ENCODE results near the gene CAPN3.

The CAPN3 gene

DNA sequence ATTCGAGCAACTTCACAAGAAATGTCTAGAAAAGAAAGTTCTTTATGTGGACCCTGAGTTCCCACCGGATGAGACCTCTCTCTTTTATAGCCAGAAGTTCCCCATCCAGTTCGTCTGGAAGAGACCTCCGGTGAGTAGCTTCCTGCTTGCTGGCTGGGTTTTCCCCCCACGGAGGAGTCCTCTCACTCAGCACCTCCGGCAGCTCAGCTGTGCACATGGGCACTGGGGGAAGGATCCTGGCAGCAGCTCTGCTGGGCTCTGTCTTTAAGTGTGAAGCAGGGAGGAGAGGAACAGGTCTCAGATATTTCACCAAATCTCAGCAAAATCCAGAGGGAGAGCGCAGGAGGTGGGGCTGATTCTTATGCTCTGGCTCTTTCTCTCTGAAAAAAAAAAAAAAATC lies 684 bp downstream of the CAPN3 start:
- DNase-seq, result no peak

DNA sequence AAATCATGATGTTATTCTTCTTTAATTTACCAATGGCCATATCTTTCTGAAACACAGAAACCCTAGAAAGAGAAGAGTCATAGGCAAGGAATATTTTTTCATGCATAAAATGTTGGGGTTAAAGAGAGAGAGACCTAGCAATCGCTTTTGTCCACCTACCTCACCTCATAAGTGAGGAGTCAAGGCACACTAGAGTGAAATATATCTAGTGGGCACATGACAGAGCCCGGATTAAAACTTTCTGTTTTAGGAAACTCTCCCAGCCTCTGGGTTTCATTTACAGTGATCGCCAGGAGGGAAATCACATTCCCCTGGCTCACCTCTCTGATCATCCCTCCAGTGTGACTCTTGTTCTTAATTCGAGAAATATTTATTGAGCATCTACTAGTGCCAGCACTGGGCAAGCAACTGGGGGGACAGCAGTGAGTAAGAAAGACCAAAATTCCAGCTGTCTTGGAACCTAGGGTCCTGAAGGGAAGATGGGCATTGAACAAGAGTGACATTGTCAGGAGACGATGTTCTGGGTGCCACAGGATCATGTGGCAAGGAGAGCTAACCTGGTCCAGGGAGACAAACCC lies 1.3 kb downstream of the CAPN3 start:
- no peak for DNase-seq

DNA sequence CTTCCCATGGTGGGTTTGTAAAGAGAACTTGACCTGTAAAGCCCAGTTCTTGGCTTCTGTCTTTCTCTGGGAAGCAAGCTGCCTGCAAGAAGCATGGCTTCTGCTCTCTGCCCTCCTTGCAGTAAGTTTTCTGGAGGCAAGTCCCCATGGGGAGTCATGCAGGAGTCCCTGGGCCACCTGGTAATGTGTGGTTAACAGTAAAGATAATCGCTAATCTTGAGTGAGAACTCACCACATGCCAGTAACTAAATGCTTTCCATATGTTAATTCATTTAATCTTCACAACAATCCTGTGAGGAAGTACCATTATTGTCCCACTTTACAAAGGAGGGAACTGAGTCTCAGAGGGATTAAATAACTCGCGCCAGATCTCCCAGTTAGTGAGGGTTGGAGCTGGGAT lies 4.2 kb downstream of the CAPN3 start:
- no peak for DNase-seq

DNA sequence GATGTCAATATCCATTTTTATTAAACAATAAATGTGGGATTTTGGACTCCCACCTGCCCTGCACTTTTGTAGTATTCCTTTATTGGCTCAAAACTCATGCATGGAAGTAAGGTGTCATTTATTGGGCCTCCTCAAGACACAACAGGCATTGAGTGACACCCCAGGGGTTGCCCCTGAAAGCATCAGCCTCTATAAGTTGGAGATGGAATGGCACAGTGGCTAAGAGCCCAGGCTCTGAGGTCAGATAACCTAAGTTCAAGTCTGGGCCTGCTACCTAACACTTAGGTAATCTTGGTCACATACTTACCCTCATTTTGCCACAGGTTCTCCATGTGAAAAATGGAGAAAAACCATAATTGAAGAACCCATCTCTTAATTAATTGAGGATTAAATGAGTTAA lies 4.6 kb downstream of the CAPN3 start:
- DNase-seq, result no peak

DNA sequence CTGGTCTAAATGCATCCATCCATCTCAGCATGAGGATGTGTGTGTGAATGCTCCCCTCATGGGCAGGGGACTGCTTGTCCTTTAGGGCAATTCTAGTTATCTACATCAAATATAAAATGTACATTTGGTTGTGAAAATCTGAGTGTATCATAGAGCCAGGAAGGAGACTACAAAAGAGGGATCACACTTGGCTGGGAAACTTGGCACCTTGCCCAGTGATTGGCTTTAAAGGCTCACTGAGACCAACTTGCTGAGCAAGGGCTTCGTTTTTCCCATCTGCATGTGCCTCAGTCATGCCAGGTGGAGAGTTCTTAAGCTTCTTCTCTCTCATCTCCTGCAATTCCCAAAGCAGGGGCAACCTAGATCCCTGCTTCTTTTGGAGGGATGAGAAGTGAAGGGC lies 5.2 kb downstream of the CAPN3 start:
- DNase-seq, result no peak

DNA sequence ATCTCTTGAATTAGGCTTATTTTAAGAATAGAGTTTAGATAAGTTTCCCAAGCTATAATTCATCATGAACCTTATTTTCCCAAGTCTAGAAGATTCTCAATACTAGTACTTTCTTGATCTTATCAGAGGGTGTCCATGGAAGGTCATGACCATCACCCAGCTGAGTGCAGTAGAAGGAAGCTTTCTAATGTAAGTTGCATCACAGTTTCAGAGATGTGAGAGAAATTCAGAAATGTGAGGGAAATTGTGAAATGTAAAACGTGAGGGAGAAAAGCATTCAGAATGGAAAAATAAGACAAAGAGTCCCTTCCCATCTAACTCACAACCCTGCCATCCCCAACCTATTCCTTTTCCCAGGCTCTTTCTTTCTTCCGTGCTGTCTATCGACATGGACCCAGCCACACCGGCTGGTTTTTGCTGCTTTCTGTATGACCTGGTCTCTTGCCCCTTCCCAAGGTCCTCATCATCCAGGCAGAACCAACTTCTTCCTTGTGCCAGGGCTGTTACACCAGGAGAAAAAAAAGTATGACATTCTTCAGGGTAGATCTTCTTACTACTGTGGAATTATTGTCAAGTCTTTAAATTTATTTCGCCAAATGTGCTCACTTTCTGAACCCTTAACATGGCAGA lies 6.7 kb downstream of the CAPN3 start:
- DNase-seq, result no peak

DNA sequence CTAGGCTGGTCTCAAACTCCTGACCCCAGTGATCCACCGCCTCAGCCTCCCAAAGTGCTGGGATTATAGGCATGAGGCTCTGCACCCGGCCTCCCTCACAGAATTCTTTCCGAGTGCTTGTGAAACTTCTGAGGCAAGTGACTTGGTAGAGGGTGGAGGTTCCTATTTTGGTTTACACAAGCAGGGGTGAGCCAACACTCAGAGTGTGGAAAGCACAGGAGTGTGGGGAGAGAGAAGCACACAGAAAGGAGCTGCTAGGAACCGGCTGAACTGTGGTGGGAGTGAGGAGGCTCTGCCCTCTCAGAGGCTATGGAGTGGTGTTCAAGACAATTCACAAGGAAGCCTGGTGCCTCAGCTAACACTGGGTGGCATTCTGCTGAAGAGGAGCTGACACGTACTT lies 7.7 kb downstream of the CAPN3 start:
- no peak for DNase-seq

DNA sequence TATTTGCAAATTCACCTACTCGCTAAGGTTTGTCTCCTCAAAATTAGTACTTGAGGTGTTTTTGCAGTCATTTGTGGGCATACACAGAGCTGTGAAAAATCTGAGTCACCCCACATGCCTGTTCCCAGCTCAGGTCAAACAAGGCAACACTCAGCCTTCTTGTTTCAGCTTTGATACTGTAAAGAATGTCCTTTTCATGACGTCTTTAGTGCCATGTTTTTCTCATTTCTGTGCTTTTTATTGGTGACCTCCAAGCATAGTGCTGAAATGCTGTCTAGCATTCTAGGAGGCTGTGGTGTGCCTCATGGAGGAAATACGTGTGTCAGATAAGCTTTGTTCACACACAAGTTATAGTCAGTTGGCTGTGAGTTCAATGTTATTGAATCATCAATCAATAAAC lies 8.8 kb downstream of the CAPN3 start:
- DNase-seq, result no peak

DNA sequence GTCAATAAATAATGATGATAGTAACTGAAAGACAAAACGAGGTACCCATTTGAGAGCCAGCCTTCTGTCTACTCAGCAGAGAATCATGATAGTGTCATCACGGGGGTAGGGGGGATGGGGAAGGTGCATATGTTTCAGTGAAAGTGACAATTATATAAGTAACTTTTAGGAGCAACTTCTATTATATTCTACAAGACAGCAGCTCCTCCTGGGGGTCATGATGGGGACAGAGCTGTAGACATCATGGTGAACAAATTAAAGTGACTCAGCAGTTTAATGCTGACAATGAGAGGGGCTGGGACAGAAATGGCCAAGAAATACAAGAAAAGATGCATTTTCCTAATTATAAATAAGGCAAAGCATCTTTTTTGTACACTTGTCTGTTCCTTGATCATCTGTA lies 11.8 kb downstream of the CAPN3 start:
- no peak for DNase-seq

DNA sequence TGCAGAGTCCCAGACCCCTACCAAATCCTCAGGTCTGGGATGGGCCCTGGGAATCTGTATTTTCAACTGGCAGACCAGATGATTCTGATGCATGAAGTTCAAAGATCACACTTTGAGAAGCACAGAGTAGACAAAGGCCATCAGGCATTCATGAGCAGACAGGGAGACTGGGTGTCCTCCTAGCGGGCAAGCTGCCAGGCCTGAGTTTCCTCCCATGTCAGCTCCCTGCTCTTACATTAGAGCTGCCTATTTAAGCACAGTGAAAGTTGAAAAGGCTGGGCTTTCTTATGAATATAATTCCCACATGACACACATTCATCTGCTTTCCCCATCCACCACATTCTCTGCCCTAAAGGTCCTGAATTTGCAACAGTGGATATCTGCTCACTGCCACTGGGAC lies 14.0 kb downstream of the CAPN3 start:
- DNase-seq, result no peak

DNA sequence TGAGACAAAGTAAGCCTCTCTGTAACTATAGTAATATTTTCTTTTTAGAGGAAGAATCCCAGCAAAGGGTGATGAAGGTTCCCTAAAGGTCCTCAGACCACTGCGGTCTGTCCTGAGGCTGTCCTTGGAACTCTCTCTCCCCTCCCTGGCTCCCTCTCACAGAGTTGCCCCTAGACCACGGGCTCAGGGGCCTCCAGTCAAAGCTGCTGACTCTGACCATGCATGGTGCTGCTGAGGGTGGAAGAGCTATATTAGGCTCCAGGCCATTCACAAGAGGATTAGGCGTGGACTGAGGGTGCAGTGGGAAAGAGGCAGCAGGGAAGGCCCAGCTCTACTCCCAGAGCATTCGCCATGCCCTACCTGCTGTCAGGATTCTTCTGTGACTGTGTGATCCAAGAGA lies 14.6 kb downstream of the CAPN3 start:
- no peak for DNase-seq

DNA sequence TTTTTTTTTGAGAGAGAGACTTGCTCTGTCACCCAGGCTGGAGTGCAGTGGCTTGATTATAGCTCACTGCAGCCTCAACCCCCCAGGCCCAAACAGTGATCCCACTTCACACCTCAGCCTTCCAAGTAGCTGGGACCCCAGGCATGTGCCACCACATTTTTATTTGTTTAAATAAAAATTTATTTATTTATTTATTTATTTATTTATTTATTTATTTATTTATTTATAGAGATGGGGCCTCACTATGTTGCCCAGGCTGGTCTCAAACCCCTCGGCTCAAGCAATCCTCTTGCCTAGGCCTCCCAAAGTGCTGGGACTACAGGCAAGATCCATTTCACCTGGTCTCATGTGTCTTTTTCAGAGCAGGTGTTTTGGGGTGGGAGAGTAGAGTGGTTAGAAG lies 15.5 kb downstream of the CAPN3 start:
- DNase-seq, result no peak

DNA sequence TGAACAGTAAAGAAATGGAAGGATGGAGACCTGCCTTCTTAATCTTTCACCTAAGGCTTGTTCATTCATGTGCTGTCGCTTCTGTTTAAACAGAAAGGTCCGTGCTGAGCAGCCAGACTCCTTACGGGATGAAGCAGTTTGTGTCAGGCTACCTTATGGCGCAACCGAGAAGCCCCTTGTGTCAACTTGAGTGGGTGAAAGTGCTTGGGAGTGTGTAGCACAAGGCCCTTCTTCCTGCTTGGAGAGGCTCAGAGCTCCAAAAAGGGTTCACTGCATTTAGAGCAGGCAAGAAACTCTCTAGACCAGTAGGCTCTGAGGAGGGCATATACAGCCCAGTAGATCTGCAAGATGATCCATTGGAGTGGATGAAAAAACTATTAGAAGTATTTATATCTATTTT lies 16.0 kb downstream of the CAPN3 start:
- DNase-seq, result no peak

DNA sequence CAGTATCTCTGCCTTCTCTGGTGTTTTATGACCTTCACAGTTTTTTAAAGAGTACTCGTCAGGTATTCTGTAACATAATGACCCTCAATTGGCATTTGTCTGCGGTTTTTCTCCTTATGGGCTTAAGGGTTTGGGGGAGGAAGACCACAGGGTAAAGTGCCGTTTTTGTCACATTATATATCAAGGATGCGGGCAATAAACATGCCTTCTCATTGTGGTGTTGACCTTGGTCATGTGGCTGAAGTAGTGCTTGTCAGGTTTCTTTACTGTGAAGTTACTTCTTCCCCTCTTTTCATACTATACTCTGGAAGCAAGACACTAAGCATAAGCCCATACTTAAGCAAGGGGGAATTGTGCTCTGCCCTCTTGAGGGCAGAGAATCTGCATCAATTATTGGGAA lies 16.6 kb downstream of the CAPN3 start:
- DNase-seq, result no peak

DNA sequence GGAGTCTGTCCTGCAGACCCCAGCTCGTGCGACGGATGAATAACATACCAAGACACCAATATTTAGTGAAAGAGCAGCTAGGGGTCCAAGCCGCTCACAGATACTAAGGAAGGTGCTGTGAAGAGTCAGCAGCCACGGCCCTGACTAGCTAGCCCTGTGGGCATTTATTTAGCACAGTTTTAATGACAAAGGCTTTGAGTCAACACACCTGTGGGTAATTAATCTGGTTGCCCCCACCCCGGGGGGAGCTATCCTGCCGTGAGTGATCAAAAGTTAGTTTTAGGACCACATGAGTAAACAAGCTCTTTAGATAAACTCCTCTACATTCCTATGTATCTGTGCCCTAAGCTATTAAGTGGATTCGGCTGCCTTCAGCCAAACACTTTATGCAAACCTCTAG lies 18.7 kb downstream of the CAPN3 start:
- DNase-seq, result no peak

DNA sequence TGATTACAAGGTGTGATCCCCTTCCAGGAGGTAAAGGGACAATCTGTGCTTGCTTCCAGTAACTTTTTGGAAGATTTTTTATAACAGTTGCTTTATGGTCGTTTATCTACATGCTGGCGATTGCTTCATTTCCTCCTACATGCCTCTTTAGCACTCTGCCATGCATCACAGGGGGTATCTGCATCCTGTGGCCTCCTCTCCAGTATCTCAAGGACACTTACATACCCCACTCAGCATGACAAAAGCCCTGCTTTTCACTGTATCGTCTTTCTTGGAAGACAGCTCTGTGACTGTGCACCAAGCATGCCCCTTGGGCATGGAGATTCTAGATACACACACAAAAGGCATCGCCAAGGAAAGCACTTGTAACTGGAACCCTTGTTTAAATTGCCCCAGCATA lies 25.3 kb downstream of the CAPN3 start:
- DNase-seq, result no peak

DNA sequence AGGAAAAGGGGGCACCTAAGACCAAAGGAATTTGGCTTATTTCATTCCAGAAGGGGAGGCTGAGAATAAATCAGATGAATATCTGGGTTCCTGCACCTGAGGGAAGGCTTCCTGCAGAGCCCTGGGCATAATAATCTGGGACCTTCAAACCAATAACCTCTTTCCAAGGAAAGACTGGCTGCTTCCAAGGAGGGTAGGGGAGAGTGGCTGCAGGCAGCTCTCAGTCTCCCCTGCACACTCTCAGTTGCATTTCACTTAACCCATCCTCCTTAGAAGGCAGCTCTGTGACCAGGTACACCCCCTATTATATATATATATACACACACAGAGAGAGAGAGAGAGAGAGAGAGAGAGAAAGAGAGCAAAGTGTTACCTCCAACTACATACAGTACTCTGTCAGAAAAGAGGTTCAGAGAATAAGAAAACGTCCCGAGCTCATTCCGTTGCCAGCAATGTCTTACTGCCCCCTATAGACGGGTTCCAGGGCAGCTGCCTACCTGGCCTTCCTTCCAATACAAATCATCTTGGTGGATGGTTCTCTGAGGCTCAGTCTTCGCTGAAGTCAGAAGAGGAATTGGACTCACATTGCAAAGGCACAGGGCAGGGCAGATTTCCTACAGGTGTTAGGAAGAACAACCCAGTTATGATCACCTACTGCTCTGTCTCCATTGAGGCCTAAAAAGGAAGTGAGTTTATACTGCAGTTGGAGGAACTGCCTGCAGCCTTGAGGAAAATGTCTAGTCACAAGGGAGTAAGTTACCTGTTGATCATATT lies 26.1 kb downstream of the CAPN3 start:
- DNase-seq, result no peak

DNA sequence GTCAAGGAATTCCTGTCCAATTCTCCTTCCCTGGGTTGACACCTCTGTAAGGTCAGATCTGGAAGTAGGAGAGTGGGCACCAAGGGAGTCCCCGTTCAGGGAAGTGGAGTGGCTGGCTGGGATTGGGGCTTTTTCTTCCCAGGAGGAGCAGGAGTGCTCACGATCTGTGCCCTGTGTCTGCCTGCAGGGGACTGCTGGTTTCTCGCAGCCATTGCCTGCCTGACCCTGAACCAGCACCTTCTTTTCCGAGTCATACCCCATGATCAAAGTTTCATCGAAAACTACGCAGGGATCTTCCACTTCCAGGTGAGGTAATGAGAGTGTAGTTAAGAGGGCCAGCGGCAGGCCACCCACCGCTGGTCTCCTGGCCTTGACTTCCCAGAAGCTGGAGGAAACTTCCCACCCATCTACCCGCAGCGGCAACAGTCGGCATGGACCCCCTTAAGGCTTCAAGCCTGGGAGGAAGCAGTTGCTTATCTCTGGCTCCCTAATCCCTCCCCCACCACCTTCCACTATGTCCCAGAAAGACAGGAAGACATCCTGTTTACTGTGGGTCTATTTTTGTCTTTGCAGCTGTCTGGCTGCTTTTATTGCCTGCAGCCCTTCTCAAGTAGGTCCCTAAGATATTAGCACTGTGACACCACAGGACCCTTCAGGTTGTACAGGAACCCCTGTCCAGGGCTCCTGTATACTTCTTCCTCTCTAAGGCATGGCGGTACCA lies 26.8 kb downstream of the CAPN3 start:
- DNase-seq, result no peak

DNA sequence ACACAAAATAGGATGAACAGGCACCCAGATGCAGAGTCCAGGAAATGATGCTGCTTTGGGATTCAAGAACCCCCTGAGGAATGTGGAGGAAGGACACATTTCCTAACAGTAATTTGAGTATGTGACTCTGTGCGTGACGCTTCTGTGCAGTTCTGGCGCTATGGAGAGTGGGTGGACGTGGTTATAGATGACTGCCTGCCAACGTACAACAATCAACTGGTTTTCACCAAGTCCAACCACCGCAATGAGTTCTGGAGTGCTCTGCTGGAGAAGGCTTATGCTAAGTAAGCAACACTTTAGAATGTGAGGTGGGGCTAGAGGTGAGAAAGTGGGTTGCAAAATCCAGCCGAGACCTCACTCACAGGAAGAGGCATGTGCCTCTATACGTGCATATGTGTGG lies 28.3 kb downstream of the CAPN3 start:
- DNase-seq, result no peak

DNA sequence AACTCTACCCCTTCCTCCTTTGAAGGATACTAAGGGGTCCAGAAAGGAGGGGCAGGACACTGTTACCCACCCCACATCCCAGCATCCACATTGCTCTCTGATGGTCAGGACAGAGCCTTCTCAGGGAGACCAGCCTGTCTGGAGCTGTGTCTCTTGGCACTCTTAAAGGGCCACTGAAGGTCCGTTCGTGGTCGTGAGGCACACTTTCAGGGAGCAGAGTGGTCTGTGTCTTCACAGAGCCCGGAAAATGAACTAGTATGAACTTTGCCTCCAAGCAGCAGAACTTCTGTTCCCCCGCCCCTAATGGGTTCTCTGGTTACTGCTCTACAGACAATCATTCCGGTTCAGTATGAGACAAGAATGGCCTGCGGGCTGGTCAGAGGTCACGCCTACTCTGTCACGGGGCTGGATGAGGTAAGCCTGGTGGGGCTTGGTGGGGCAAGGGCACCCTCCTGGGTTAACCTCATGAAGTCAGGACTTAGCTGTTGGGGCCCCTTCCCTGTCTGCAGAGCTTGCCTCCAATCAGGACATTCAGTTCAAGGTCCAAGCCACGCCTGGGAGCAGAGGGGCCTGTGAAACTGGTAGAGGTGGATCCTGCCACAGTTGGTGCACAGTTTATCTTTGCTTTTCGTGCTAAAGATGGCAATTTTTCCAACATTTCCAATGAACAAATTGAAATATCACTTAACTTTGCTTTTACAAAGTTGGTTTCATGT lies 33.2 kb downstream of the CAPN3 start:
- no peak for DNase-seq

DNA sequence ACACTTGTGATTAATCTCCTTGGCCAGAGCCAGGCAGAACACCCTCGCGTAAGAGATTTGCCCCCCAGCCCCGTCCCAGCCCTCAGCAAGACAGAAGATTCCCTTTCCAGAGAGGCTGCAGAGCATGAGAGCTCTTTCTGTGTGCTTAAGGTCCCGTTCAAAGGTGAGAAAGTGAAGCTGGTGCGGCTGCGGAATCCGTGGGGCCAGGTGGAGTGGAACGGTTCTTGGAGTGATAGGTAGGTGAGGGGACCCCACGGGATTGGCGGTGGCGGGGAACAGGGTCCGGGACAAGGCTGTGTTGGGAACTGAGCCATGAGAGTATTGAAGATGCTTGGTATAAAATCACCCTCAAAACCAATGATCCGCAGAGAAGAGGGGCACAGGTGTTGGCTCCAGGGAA lies 34.8 kb downstream of the CAPN3 start:
- no peak for DNase-seq

DNA sequence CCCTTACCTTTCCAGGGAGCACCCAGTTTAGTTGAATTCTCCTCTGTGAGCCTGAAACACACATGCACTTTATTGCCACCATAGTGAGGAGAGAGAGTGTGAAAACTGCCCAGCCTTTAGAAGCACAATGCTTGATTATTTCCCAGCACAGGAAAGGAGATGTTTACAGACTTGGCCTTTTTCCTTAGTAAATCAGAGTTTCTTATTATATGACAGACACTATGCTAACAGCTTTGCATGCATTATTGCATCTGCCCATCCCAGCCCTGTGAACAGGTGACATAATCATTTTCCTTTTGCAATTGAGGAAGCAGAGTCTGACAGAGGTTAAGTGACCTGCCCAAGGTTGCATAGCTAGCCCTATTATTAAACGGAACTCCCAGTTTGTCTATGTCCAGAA lies 36.5 kb downstream of the CAPN3 start:
- no peak for DNase-seq

All from stimulated activated CD4-positive, alpha-beta T cell treated with anti-CD3 and anti-CD28 coated beads, Interleukin-4, amount 100 ng/mL, for 4 hours (primary cell).